Natural killer cell treated with Interleukin-12 subunit alpha and Interleukin-12 subunit beta and Interleukin-15 and Interleukin-18, amount 100 ng/mL, for 72 hours (primary cell): ENCODE measurements around the gene CITED2. TPM values are rescaled to one million over a fixed set of nuclear protein-coding genes. Genes with fewer than 3 reads are reported as not detected.
A peak's percentile ranks its signal among the peaks of the same experiment; 100 is the strongest.

Experiments
- ATAC-seq, 2 donors: fragments of 150-1000 bp; cut with Tn5 transposase in 1 of 2; sonication (Bioruptor Pico), chemical (Tn5 transposase) in 1 of 2; 2 replicates each; pipeline ENCODE4 v1.10.0; 2021
- DNase-seq: peaks from one replicate; pipeline ENCODE4 v3.0.0; 2022; ENCODE audit warnings: low spot score
- H3K27ac Mint-ChIP-seq, 2 donors: 1 replicate in 1 of 2; 2 replicates in 1 of 2; pipeline ENCODE4 v1.8.0; 2022; ENCODE audit warnings: mixed read lengths in 2 of 2, mild to moderate bottlenecking in 1 of 2, moderate library complexity in 1 of 2
- H3K27me3 Mint-ChIP-seq, 2 donors: 1 replicate in 1 of 2; 2 replicates in 1 of 2; pipeline ENCODE4 v1.8.0; 2022; ENCODE audit warnings: mixed read lengths in 2 of 2
- H3K36me3 Mint-ChIP-seq: one replicate; pipeline ENCODE4 v1.8.0; 2022; ENCODE audit warnings: mixed read lengths
- H3K4me1 Mint-ChIP-seq, 2 donors: 1 replicate in 1 of 2; 2 replicates in 1 of 2; pipeline ENCODE4 v1.8.0; 2022; ENCODE audit warnings: low read depth in 2 of 2, mixed read lengths in 2 of 2, mild to moderate bottlenecking in 1 of 2
- H3K4me3 Mint-ChIP-seq: one replicate; pipeline ENCODE4 v1.8.0; 2022; ENCODE audit warnings: mixed read lengths
- H3K9me3 Mint-ChIP-seq: 2 replicates; pipeline ENCODE4 v1.8.0; 2022; ENCODE audit warnings: mixed read lengths
- total RNA-seq, 2 donors: library from RNA; stranded (reverse); gene quantifications; one replicate each; pipeline ENCODE4 v1.2.3, GENCODE V29; 2022

Gene CITED2
- total RNA-seq, 2 donors from 2014 or later = 39.0 to 53.5 TPM

GRCh38 chr6:139376017-139376330 is 1.5 kb upstream of the CITED2 start:
- Mint-ChIP-seq H3K36me3 (peaks cover 7% of the 10 kb centered on the region), H3K27ac (peak overlapping the region; percentile 94 to 98), H3K9me3 (no peaks in the 10 kb centered on the region), H3K27me3 (no peaks in the 10 kb centered on the region), H3K4me1 (peaks cover 53 to 54% of the 10 kb centered on the region in 2 donors), H3K4me3 (peak overlapping the region; percentile 99)
- ATAC-seq = no peak
- no peak for DNase-seq

DNA sequence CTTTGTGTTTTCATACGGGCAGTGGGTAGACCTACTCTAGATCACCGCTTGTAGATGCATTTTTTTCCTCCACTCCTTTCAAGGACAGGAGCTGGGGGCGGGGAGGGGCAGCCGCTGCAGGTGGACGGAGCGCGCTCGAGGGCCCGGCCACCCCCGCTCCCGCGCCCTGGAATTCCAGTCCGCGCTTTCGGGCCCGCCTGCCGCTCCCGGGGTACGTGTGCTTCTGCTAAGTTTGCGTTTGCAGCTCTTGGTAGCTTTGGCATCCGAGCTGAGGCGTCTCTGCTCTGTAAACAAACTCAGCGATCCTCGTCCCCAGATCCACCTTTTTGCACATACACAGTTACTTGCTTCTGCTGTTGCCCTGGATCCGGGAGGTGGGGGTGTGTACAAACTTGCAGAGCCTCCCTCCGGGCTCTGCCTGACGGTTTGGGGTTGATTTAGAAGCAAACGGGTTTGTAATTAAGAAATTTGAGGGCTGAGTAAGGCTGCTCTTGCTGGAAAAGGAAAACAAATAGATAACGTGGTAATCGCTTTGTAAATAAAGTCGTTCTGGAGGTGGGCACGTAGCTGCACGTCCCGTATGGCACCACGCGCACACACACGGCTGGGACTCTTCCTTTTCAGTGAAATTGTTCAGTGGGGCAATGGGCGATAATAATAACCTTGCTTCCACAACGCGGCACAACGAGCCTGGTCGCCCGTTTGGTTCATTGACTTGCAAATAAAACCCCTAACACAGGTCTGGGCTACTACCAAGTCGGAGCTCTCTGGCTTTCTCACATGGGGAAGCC is 973 bp upstream of the CITED2 start:
- Mint-ChIP-seq H3K27me3 (no peaks in the 10 kb centered on the region), H3K36me3 (peaks cover 7% of the 10 kb centered on the region), H3K4me3 (peak overlapping the region; percentile 99), H3K9me3 (no peaks in the 10 kb centered on the region), H3K27ac (peak overlapping the region; percentile 94 to 98), H3K4me1 (peaks cover 55 to 56% of the 10 kb centered on the region in 2 donors)
- ATAC-seq = peak; percentile 63
- DNase-seq = peak; percentile 90

- DNase-seq = no peak
- peak overlapping the region; percentile 94 to 98 for H3K27ac Mint-ChIP-seq
- peaks cover 7% of the 10 kb centered on the region for H3K36me3 Mint-ChIP-seq
- H3K9me3 Mint-ChIP-seq = no peaks in the 10 kb centered on the region
- H3K27me3 Mint-ChIP-seq = no peaks in the 10 kb centered on the region
- H3K4me1 Mint-ChIP-seq = peaks cover 53 to 61% of the 10 kb centered on the region in 2 donors
- H3K4me3 Mint-ChIP-seq = peak overlapping the region; percentile 99
- ATAC-seq = peak in 1 of 2 donors; percentile 41
Measured at GRCh38 chr6:139373928-139374356, 506 bp downstream of the CITED2 start.

DNA sequence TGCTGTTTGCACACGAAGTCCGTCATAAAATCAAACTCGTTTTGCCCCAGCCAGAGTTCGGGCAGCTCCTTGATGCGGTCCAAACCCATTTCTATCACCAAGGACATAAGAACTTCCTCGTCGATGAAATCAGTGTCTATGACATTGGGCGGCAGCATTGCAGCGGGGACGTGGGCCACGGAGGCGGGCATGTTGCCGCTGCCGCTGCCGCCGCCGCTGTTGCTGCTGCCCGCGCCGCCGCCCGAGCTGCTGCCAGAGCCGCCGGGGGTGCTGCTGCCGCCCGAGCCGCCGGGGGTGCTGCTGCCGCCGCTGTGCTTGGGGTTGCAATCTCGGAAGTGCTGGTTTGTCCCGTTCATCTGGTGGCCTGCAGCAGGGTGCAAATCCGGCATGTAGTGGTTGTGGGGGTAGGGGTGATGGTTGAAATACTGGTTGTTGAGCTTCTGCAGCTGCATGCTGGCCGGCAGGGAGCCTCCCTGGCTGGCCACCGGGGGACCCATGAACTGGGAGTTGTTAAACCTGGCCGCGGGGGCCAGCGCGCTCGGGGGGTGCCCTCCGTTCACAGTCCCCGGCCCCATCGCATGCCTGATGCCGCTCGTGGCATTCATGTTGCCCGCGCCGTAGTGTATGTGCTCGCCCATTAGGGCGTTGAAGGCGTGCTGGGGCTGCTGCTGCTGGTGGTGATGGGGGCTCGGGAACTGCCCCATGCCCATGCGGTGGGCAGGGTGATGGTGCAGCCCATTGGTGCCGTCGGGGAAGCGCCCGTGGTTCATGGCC is 1.1 kb downstream of the CITED2 start:
- Mint-ChIP-seq H3K36me3 (peaks cover 7% of the 10 kb centered on the region), H3K4me1 (peaks cover 47 to 55% of the 10 kb centered on the region in 2 donors), H3K27me3 (no peaks in the 10 kb centered on the region), H3K4me3 (peak overlapping the region; percentile 99), H3K27ac (peak overlapping the region; percentile 94 to 98), H3K9me3 (no peaks in the 10 kb centered on the region)
- ATAC-seq (peak; percentile 25 to 37), DNase-seq (peak; percentile 81)

- H3K4me1 Mint-ChIP-seq = peaks cover 44 to 49% of the 10 kb centered on the region in 2 donors
- no peak for ATAC-seq
Measured at GRCh38 chr6:139372326-139373153, 1.9 kb downstream of the CITED2 start.

GRCh38 chr6:139371421-139372203 is 2.8 kb downstream of the CITED2 start:
- H3K4me1 Mint-ChIP-seq = peaks cover 38 to 42% of the 10 kb centered on the region in 2 donors

More at GRCh38 chr6:139372326-139373153, 1.9 kb downstream of the CITED2 start:
- H3K36me3 Mint-ChIP-seq = peaks cover 7% of the 10 kb centered on the region
- H3K27ac Mint-ChIP-seq = peak overlapping the region; percentile 94 to 98
- H3K4me3 Mint-ChIP-seq = peak overlapping the region; percentile 99
- no peaks in the 10 kb centered on the region for H3K9me3 Mint-ChIP-seq
- no peak for DNase-seq
- peaks cover 0 to 2% of the 10 kb centered on the region in 2 donors for H3K27me3 Mint-ChIP-seq

GRCh38 chr6:139370999-139371345 is 3.5 kb downstream of the CITED2 start:
- Mint-ChIP-seq H3K27ac (peak overlapping the region; percentile 94 to 98), H3K36me3 (peaks cover 7% of the 10 kb centered on the region), H3K4me3 (peak overlapping the region; percentile 99), H3K4me1 (peaks cover 34 to 36% of the 10 kb centered on the region in 2 donors), H3K9me3 (no peaks in the 10 kb centered on the region), H3K27me3 (peaks cover 0 to 2% of the 10 kb centered on the region in 2 donors)
- ATAC-seq = no peak
- DNase-seq = no peak

More at GRCh38 chr6:139371421-139372203, 2.8 kb downstream of the CITED2 start:
- no peak for DNase-seq
- Mint-ChIP-seq H3K27me3 (peaks cover 0 to 2% of the 10 kb centered on the region in 2 donors), H3K9me3 (no peaks in the 10 kb centered on the region), H3K36me3 (peaks cover 7% of the 10 kb centered on the region), H3K27ac (peak overlapping the region; percentile 94 to 98), H3K4me3 (peak overlapping the region; percentile 99)
- no peak for ATAC-seq

- peaks cover 29 to 30% of the 10 kb centered on the region in 2 donors for H3K4me1 Mint-ChIP-seq
Measured at GRCh38 chr6:139370283-139370998, 4.0 kb downstream of the CITED2 start.

GRCh38 chr6:139369568-139370282 is 4.7 kb downstream of the CITED2 start:
- Mint-ChIP-seq H3K4me1 (peaks cover 25 to 28% of the 10 kb centered on the region in 2 donors), H3K36me3 (peaks cover 7% of the 10 kb centered on the region), H3K9me3 (no peaks in the 10 kb centered on the region), H3K27me3 (peaks cover 0 to 2% of the 10 kb centered on the region in 2 donors), H3K27ac (peak overlapping the region; percentile 57 to 98), H3K4me3 (no peak overlapping the region)
- no peak for DNase-seq
- no peak for ATAC-seq

More at GRCh38 chr6:139370283-139370998, 4.0 kb downstream of the CITED2 start:
- DNase-seq (no peak), ATAC-seq (no peak)
- H3K27me3 Mint-ChIP-seq = peaks cover 0 to 2% of the 10 kb centered on the region in 2 donors
- no peak overlapping the region for H3K4me3 Mint-ChIP-seq
- H3K27ac Mint-ChIP-seq = peak overlapping the region; percentile 57 to 98
- no peaks in the 10 kb centered on the region for H3K9me3 Mint-ChIP-seq
- peaks cover 7% of the 10 kb centered on the region for H3K36me3 Mint-ChIP-seq

GRCh38 chr6:139369068-139369467 is 5.4 kb downstream of the CITED2 start:
- Mint-ChIP-seq H3K9me3 (no peaks in the 10 kb centered on the region), H3K4me3 (no peak overlapping the region), H3K27me3 (peaks cover 0 to 2% of the 10 kb centered on the region in 2 donors), H3K36me3 (peaks cover 3% of the 10 kb centered on the region), H3K4me1 (peaks cover 28% of the 10 kb centered on the region in 2 donors), H3K27ac (no peak overlapping the region)
- DNase-seq = no peak
- ATAC-seq = no peak

GRCh38 chr6:139368661-139369060 is 5.8 kb downstream of the CITED2 start:
- peaks cover 0 to 2% of the 10 kb centered on the region in 2 donors for H3K27me3 Mint-ChIP-seq
- H3K4me1 Mint-ChIP-seq = peaks cover 27 to 29% of the 10 kb centered on the region in 2 donors
- DNase-seq (no peak), ATAC-seq (no peak)
- no peaks in the 10 kb centered on the region for H3K9me3 Mint-ChIP-seq
- H3K4me3 Mint-ChIP-seq = no peak overlapping the region
- no peak overlapping the region for H3K27ac Mint-ChIP-seq
- H3K36me3 Mint-ChIP-seq = no peaks in the 10 kb centered on the region
